HL-60 (cell line): ENCODE data around the gene SMCO3.
"Not testable (repeated sequence)": the region's sequence is repeated elsewhere in the genome, so short reads cannot be mapped to it uniquely, and the experiment has no call there.

Source experiments
- DNase-seq, 2 experiments: peaks; one replicate each; pipeline ENCODE4 v3.0.0-alpha.2; 2010 to 2020; ENCODE audit warnings: low read depth in 1 of 2, low spot score in 1 of 2
- H3K27ac ChIP-seq: fragments of 250-450 bp; sonication (Bioruptor Pico); replicated peaks from 2 replicates; pipeline ENCODE4 v1.5.1; 2020; ENCODE audit warnings: mild to moderate bottlenecking, moderate library complexity
- H3K27me3 ChIP-seq: fragments of 250-450 bp; sonication (Bioruptor Pico); 2 replicates; pipeline ENCODE4 v1.5.1; 2021; ENCODE audit warnings: mild to moderate bottlenecking, moderate library complexity; ENCODE audit not compliant: insufficient read depth, poor library complexity, severe bottlenecking
- H3K4me3 ChIP-seq: replicated peaks from 2 replicates; pipeline ENCODE4 v1.5.1; 2011; ENCODE audit warnings: mild to moderate bottlenecking, control low read depth, low read length; ENCODE audit not compliant: insufficient read depth
- CTCF ChIP-seq: IDR thresholded peaks from one replicate; pipeline ENCODE4 v1.5.1; 2011; ENCODE audit warnings: low read length, control low read depth, inconsistent platforms; ENCODE audit not compliant: insufficient read depth
- GABPA ChIP-seq: IDR thresholded peaks from 2 replicates; pipeline ENCODE4 v1.6.1; 2012; ENCODE audit warnings: low read depth
- POLR2AphosphoS5 ChIP-seq: IDR thresholded peaks from 2 replicates; pipeline ENCODE4 v1.6.1; 2012; ENCODE audit warnings: low read depth
- REST ChIP-seq: IDR thresholded peaks from 2 replicates; pipeline ENCODE4 v1.6.1; 2012; ENCODE audit warnings: low read depth; ENCODE audit not compliant: insufficient replicate concordance
- SPI1 ChIP-seq: IDR thresholded peaks from 2 replicates; pipeline ENCODE4 v1.6.1; 2012; ENCODE audit warnings: low read depth, mild to moderate bottlenecking, borderline replicate concordance

The SMCO3 gene

GRCh38 chr12:14768823-14769405 lies 45.1 kb downstream of the SMCO3 start:
- H3K27me3 ChIP-seq: no peaks in the 10 kb centered on the region
- TF ChIP-seq POLR2AphosphoS5 (no peak), CTCF (no peak), SPI1 (no peak), GABPA (no peak), REST (no peak)
- no peak overlapping the region for H3K27ac ChIP-seq
- H3K4me3 ChIP-seq: peak overlapping the region; percentile 78; the same call in 1 of the 2 replicates
- DNase-seq: no peak

- no peak overlapping the region for H3K27ac ChIP-seq
- DNase-seq: no peak
- H3K4me3 ChIP-seq: no peak overlapping the region
- TF ChIP-seq POLR2AphosphoS5 (no peak), CTCF (no peak), SPI1 (no peak), REST (no peak), GABPA (no peak)
- H3K27me3 ChIP-seq: no peaks in the 10 kb centered on the region
These were observed 46.4 kb downstream of the SMCO3 start for GRCh38 chr12:14767617-14768016.

- no peak for TF ChIP-seq CTCF
- TF ChIP-seq REST: no peak
- no peak for TF ChIP-seq SPI1
- no peak for TF ChIP-seq GABPA
- TF ChIP-seq POLR2AphosphoS5: no peak
- Histone ChIP-seq H3K27me3 (no peaks in the 10 kb centered on the region), H3K4me3 (no peak overlapping the region), H3K27ac (no peak overlapping the region)
- DNase-seq: no peak
These were observed 47.2 kb downstream of the SMCO3 start for GRCh38 chr12:14766649-14767215.

GRCh38 chr12:14766020-14766419 lies 48.0 kb downstream of the SMCO3 start:
- not testable (repeated sequence) for DNase-seq, H3K4me3 ChIP-seq, H3K27me3 ChIP-seq, H3K27ac ChIP-seq
